Chondrocyte (in vitro differentiated cells): ENCODE results near the gene TRIM24. TPM values are rescaled to one million over a fixed set of nuclear protein-coding genes. Genes with fewer than 3 reads are reported as not detected.
A peak's percentile ranks its signal among the peaks of the same experiment; 100 is the strongest.

ENCODE experiments used
- DNase-seq: peaks from one replicate; pipeline ENCODE4 v3.0.0; 2021; ENCODE audit warnings: mixed read lengths, low spot score
- H3K27ac Mint-ChIP-seq: one replicate; pipeline ENCODE4 v1.8.0; 2021; ENCODE audit warnings: mild to moderate bottlenecking, moderate library complexity, mixed read lengths; ENCODE audit not compliant: unreplicated experiment
- H3K27me3 Mint-ChIP-seq: 2 replicates; pipeline ENCODE4 v1.8.0; 2021; ENCODE audit warnings: low read depth, mixed read lengths
- H3K36me3 Mint-ChIP-seq: 2 replicates; pipeline ENCODE4 v1.8.0; 2021; ENCODE audit warnings: low read depth, mixed read lengths
- H3K4me1 Mint-ChIP-seq: 2 replicates; pipeline ENCODE4 v1.8.0; 2021; ENCODE audit warnings: low read depth, mild to moderate bottlenecking, mixed read lengths
- H3K4me3 Mint-ChIP-seq: one replicate; pipeline ENCODE4 v1.8.0; 2021; ENCODE audit warnings: mild to moderate bottlenecking, moderate library complexity, mixed read lengths; ENCODE audit not compliant: unreplicated experiment
- H3K9me3 Mint-ChIP-seq: 2 replicates; pipeline ENCODE4 v1.8.0; 2021; ENCODE audit warnings: low read depth, mixed read lengths
- total RNA-seq: library from RNA; stranded (reverse); gene quantifications from 3 replicates; pipeline ENCODE4 v1.2.1, GENCODE V29; 2021
- TF ChIP-seq, protein P1 (sequence below): fragments of 200-600 bp; sonication (generic); IDR thresholded peaks from 2 replicates; pipeline ENCODE4 v1.5.0; 2021; ENCODE audit warnings: antibody characterized with exemption, mild to moderate bottlenecking, moderate library complexity

The TRIM24 gene
- total RNA-seq, 1 donor from 2014 or later: 31.6 TPM

GRCh38 chr7:138568655-138569054 lies 108.6 kb downstream of the TRIM24 start:
- no peaks in the 10 kb centered on the region for H3K27me3 Mint-ChIP-seq
- TF ChIP-seq, protein P1, sequence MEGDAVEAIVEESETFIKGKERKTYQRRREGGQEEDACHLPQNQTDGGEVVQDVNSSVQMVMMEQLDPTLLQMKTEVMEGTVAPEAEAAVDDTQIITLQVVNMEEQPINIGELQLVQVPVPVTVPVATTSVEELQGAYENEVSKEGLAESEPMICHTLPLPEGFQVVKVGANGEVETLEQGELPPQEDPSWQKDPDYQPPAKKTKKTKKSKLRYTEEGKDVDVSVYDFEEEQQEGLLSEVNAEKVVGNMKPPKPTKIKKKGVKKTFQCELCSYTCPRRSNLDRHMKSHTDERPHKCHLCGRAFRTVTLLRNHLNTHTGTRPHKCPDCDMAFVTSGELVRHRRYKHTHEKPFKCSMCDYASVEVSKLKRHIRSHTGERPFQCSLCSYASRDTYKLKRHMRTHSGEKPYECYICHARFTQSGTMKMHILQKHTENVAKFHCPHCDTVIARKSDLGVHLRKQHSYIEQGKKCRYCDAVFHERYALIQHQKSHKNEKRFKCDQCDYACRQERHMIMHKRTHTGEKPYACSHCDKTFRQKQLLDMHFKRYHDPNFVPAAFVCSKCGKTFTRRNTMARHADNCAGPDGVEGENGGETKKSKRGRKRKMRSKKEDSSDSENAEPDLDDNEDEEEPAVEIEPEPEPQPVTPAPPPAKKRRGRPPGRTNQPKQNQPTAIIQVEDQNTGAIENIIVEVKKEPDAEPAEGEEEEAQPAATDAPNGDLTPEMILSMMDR: no peak
- peaks cover 19% of the 10 kb centered on the region for H3K9me3 Mint-ChIP-seq
- peaks cover 45% of the 10 kb centered on the region for H3K36me3 Mint-ChIP-seq
- no peak overlapping the region for H3K4me3 Mint-ChIP-seq
- no peak for DNase-seq
- H3K4me1 Mint-ChIP-seq: peaks cover 13% of the 10 kb centered on the region
- H3K27ac Mint-ChIP-seq: no peak overlapping the region

- H3K27ac Mint-ChIP-seq: no peak overlapping the region
- peaks cover 15% of the 10 kb centered on the region for H3K9me3 Mint-ChIP-seq
- TF ChIP-seq, protein P1: no peak
- DNase-seq: no peak
- H3K4me3 Mint-ChIP-seq: no peak overlapping the region
- no peaks in the 10 kb centered on the region for H3K27me3 Mint-ChIP-seq
- peaks cover 42% of the 10 kb centered on the region for H3K36me3 Mint-ChIP-seq
- peaks cover 10% of the 10 kb centered on the region for H3K4me1 Mint-ChIP-seq
Measured at GRCh38 chr7:138569418-138569817, 109.4 kb downstream of the TRIM24 start.

- Mint-ChIP-seq H3K27ac (no peak overlapping the region), H3K4me3 (no peak overlapping the region), H3K36me3 (peaks cover 33% of the 10 kb centered on the region)
Measured at GRCh38 chr7:138570715-138571114, 110.7 kb downstream of the TRIM24 start.

DNA sequence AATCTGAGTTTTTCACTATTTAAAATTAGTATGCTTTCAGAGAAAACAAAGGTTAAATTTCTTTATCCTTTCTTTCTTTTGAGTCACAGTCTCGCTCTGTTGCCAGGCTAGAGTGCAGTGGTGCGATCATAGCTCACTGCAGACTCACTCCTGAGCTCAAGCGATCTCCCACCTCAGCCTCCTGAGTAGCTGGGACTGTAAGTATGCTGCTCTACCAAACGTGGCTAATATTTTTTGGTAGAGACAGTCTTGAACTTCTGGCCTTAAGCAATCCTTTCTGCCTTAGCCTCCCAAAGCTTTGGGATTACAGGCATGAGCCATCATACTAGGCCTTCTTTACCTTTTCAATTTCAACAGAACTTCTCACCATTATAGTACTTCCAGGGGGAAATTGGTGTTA lies 113.7 kb downstream of the TRIM24 start:
- no peaks in the 10 kb centered on the region for H3K27me3 Mint-ChIP-seq
- no peak overlapping the region for H3K27ac Mint-ChIP-seq
- no peak overlapping the region for H3K4me3 Mint-ChIP-seq
- H3K36me3 Mint-ChIP-seq: peaks cover 42% of the 10 kb centered on the region
- TF ChIP-seq, protein P1: no peak
- H3K4me1 Mint-ChIP-seq: peaks cover 14% of the 10 kb centered on the region
- no peak for DNase-seq
- H3K9me3 Mint-ChIP-seq: peaks cover 7% of the 10 kb centered on the region

More at GRCh38 chr7:138570715-138571114, 110.7 kb downstream of the TRIM24 start:
- peaks cover 8% of the 10 kb centered on the region for H3K4me1 Mint-ChIP-seq
- DNase-seq: no peak
- TF ChIP-seq, protein P1: no peak
- no peaks in the 10 kb centered on the region for H3K27me3 Mint-ChIP-seq
- peaks cover 2% of the 10 kb centered on the region for H3K9me3 Mint-ChIP-seq

DNA sequence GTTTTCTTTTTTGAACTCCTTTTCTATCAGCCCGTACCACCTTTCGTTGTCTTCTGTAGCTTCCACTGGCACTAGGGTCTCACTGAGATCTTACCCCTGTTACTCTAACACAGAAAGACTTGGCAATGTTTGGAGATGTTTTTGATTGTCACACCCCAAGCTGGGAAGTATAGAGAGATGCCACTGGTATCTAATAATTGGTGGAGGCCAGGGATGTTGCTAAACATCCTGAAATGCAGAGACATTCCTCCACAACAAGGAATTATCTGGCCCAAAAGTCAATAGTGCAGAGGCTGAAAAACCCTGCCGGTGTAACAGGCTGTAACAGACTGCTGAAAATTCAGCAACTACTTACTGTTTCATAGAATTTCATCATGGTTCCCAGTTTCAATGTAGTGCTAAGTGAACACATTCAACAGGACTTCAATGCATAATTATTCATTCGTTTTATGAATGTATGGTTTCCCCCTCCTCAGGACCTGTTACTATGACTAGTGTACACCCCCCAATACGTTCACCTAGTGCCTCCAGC lies 115.9 kb downstream of the TRIM24 start:
- Mint-ChIP-seq H3K4me1 (peaks cover 14% of the 10 kb centered on the region), H3K4me3 (no peak overlapping the region), H3K36me3 (peaks cover 42% of the 10 kb centered on the region), H3K9me3 (peaks cover 7% of the 10 kb centered on the region), H3K27ac (peak overlapping the region; percentile 0), H3K27me3 (no peaks in the 10 kb centered on the region)
- TF ChIP-seq, protein P1: no peak
- no peak for DNase-seq
